Mammary epithelial cell (primary cell): ENCODE data around the gene SUSD6.

ENCODE experiments used
- EZH2 ChIP-seq: IDR thresholded peaks from 2 replicates; pipeline ENCODE4 v1.6.1; 2012; ENCODE audit warnings: low read length, inconsistent platforms, borderline replicate concordance
- TF ChIP-seq, protein P1 (sequence below), 2 donors: IDR thresholded peaks in 1 of 2; conservative IDR thresholded peaks in 1 of 2; 2 replicates each; pipeline ENCODE4 v1.5.1; 2011 to 2012; ENCODE audit warnings: inconsistent platforms in 2 of 2, low read length in 2 of 2, mild to moderate bottlenecking in 2 of 2, control low read depth in 1 of 2, low read depth in 1 of 2; ENCODE audit not compliant: insufficient read depth in 1 of 2; ENCODE audit errors: extremely low read depth in 1 of 2

GRCh38 chr14:69594846-69595245 lies 16.6 kb upstream of the SUSD6 start:
- no peak for TF ChIP-seq EZH2
- TF ChIP-seq, protein P1, sequence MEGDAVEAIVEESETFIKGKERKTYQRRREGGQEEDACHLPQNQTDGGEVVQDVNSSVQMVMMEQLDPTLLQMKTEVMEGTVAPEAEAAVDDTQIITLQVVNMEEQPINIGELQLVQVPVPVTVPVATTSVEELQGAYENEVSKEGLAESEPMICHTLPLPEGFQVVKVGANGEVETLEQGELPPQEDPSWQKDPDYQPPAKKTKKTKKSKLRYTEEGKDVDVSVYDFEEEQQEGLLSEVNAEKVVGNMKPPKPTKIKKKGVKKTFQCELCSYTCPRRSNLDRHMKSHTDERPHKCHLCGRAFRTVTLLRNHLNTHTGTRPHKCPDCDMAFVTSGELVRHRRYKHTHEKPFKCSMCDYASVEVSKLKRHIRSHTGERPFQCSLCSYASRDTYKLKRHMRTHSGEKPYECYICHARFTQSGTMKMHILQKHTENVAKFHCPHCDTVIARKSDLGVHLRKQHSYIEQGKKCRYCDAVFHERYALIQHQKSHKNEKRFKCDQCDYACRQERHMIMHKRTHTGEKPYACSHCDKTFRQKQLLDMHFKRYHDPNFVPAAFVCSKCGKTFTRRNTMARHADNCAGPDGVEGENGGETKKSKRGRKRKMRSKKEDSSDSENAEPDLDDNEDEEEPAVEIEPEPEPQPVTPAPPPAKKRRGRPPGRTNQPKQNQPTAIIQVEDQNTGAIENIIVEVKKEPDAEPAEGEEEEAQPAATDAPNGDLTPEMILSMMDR (conservative IDR thresholded peaks at IDR 0.05 in 1 of 2, IDR thresholded peaks at IDR 0.05 in 1 of 2; ENCODE audit: extremely low read depth in 1 of 2, insufficient read depth in 1 of 2, low read depth in 1 of 2, low read length in 2 of 2) = no peak
